Embryonic facial prominence (tissue), 1 donor: ENCODE data around the gene TRHDE.
"Not testable (repeated sequence)": the region's sequence is repeated elsewhere in the genome, so short reads cannot be mapped to it uniquely, and the experiment has no call there.

Experiments used
- DNase-seq: peaks from one replicate; pipeline ENCODE4 v3.0.0-alpha.2; 2016; ENCODE audit errors: extremely low spot score

The TRHDE gene

GRCh38 chr12:72612171-72612570, 340.0 kb downstream of the TRHDE start:
- no peak for DNase-seq

- DNase-seq: no peak
Measured at GRCh38 chr12:72618764-72619163, 346.6 kb downstream of the TRHDE start.

- no peak for DNase-seq
Measured at GRCh38 chr12:72622556-72622955, 350.4 kb downstream of the TRHDE start.

- DNase-seq: no peak
Measured at GRCh38 chr12:72631926-72632685, 359.9 kb downstream of the TRHDE start.

GRCh38 chr12:72642706-72643105, 370.5 kb downstream of the TRHDE start:
- DNase-seq: no peak

- no peak for DNase-seq
Measured at GRCh38 chr12:72647139-72647538, 375.0 kb downstream of the TRHDE start.

GRCh38 chr12:72658615-72659014, 386.4 kb downstream of the TRHDE start:
- DNase-seq: no peak

- DNase-seq: not testable (repeated sequence)
Measured at GRCh38 chr12:72660174-72660573, 388.0 kb downstream of the TRHDE start.

GRCh38 chr12:72673853-72674252, 401.7 kb downstream of the TRHDE start:
- DNase-seq: no peak

- no peak for DNase-seq
Measured at GRCh38 chr12:72676556-72676955, 404.4 kb downstream of the TRHDE start.

GRCh38 chr12:72677139-72677538, 405.0 kb downstream of the TRHDE start:
- no peak for DNase-seq

- DNase-seq: no peak
Measured at GRCh38 chr12:72677846-72678245, 405.7 kb downstream of the TRHDE start.

- no peak for DNase-seq
Measured at GRCh38 chr12:72679147-72679757, 407.1 kb downstream of the TRHDE start.

GRCh38 chr12:72681028-72681427, 408.9 kb downstream of the TRHDE start:
- DNase-seq: no peak

GRCh38 chr12:72684491-72684890, 412.3 kb downstream of the TRHDE start:
- DNase-seq: no peak

- DNase-seq: no peak
Measured at GRCh38 chr12:72692338-72692737, 420.2 kb downstream of the TRHDE start.

- no peak for DNase-seq
Measured at GRCh38 chr12:72694193-72694592, 422.0 kb downstream of the TRHDE start.

GRCh38 chr12:72699362-72699761, 427.2 kb downstream of the TRHDE start:
- DNase-seq: no peak

GRCh38 chr12:72712025-72712424, 439.9 kb downstream of the TRHDE start:
- DNase-seq: not testable (repeated sequence)

- DNase-seq: no peak
Measured at GRCh38 chr12:72716221-72716620, 444.1 kb downstream of the TRHDE start.

- DNase-seq: no peak
Measured at GRCh38 chr12:72717036-72717435, 444.9 kb downstream of the TRHDE start.
